SU-DHL-6 (cell line): ENCODE measurements around the gene PXYLP1.

ENCODE experiments used
- CTCF ChIP-seq: fragments of 200-600 bp; sonication (generic); IDR thresholded peaks from one replicate; pipeline ENCODE4 v1.5.1; 2017; ENCODE audit warnings: antibody characterized with exemption, mild to moderate bottlenecking, low read length, moderate library complexity; ENCODE audit not compliant: insufficient read depth, poor library complexity, severe bottlenecking
- EZH2phosphoT487 ChIP-seq: fragments of 200-600 bp; sonication (generic), shearing (Covaris generic); conservative IDR thresholded peaks from 2 replicates; pipeline ENCODE4 v1.6.1; 2018; ENCODE audit warnings: mild to moderate bottlenecking, antibody characterized with exemption, low read length, moderate library complexity, mixed read lengths

- TF ChIP-seq CTCF, result no peak
- no peak for TF ChIP-seq EZH2phosphoT487
These were observed 23.7 kb downstream of the PXYLP1 start for GRCh38 chr3:141255137-141255845.
